Measurements from ENCODE around the gene SLC25A46.

DNA sequence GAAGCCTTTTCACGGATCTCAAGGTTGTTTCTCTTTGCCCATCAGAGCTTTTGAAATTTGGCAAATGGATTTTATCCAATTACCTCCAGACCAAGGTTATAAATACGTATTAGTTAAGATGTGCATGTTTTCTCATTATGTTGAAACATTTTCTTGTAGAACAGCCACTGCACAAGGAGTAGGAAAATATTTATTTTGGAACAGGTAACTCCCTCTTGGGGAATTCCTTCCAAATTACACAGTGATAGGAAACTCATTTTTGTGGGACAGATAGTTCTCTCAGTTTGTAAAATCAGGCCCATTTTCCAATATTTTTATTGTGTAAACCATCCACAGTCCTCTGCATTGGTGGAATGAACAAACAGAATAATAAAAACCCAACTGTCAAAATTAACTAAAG, 35.3 kb upstream of the SLC25A46 start:
- no peak for TF ChIP-seq CTCF (IDR thresholded peaks at IDR 0.05)
- no peak for TF ChIP-seq EZH2 (IDR thresholded peaks at IDR 0.05; ENCODE audit: borderline replicate concordance, insufficient read depth, low read depth, low read length, poor library complexity, severe bottlenecking)

All from B cell (primary cell).